H7 (cell line): ENCODE data around the gene ERN1. TPM values are rescaled to one million over a fixed set of nuclear protein-coding genes. Genes with fewer than 3 reads are reported as not detected.

ENCODE experiments used
- DNase-seq: peaks from one replicate; pipeline ENCODE4 v3.0.0; 2012
- H3K27me3 ChIP-seq: 2 replicates; pipeline ENCODE4 v1.6.0; 2011; ENCODE audit warnings: mild to moderate bottlenecking, low read length; ENCODE audit not compliant: control insufficient read depth, insufficient read depth
- H3K36me3 ChIP-seq: replicated peaks from 2 replicates; pipeline ENCODE4 v1.5.1; 2011; ENCODE audit warnings: low read length; ENCODE audit not compliant: control insufficient read depth, insufficient read depth
- H3K4me3 ChIP-seq: 2 replicates; pipeline ENCODE4 v1.5.1; 2011; ENCODE audit warnings: low read depth, mild to moderate bottlenecking, control low read depth, low read length, moderate library complexity; ENCODE audit not compliant: insufficient read depth
- total RNA-seq: library from RNA; depleted of rRNA; stranded (reverse); fragments of >200 nt; shearing (Covaris generic); gene quantifications from 2 replicates; pipeline ENCODE4 v1.2.3, GENCODE V29; 2014

Gene ERN1
- total RNA-seq, 1 experiment from 2014 or later = 1.8 TPM

GRCh38 chr17:64006361-64007088, 123.4 kb downstream of the ERN1 start:
- DNase-seq = no peak
- no peaks in the 10 kb centered on the region for H3K36me3 ChIP-seq
- H3K27me3 ChIP-seq = no peaks in the 10 kb centered on the region
- H3K4me3 ChIP-seq = no peak overlapping the region

DNA sequence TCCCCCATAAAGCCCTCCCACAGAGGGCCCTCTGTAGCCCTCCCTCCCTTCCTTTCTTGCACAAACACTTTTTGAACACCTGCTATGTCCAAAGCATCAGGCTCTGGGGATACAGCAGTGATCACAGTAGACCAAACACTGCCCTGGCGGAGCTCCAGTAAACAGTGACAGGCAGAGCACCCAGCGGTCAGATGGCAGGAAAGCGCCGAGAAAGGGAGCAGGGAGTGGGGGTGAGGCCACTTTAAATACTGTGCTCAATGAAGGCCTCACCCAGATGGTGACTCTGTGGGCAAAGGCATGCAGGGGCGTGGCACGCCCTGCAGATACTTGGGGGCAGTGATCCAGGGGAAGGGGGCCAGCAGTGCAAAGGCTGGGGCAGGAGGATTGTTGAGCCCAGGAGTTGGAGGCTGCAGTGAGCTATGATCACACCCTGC, 124.2 kb downstream of the ERN1 start:
- Histone ChIP-seq H3K36me3 (no peaks in the 10 kb centered on the region), H3K4me3 (no peak overlapping the region), H3K27me3 (no peaks in the 10 kb centered on the region)
- DNase-seq = peak; percentile 56

DNA sequence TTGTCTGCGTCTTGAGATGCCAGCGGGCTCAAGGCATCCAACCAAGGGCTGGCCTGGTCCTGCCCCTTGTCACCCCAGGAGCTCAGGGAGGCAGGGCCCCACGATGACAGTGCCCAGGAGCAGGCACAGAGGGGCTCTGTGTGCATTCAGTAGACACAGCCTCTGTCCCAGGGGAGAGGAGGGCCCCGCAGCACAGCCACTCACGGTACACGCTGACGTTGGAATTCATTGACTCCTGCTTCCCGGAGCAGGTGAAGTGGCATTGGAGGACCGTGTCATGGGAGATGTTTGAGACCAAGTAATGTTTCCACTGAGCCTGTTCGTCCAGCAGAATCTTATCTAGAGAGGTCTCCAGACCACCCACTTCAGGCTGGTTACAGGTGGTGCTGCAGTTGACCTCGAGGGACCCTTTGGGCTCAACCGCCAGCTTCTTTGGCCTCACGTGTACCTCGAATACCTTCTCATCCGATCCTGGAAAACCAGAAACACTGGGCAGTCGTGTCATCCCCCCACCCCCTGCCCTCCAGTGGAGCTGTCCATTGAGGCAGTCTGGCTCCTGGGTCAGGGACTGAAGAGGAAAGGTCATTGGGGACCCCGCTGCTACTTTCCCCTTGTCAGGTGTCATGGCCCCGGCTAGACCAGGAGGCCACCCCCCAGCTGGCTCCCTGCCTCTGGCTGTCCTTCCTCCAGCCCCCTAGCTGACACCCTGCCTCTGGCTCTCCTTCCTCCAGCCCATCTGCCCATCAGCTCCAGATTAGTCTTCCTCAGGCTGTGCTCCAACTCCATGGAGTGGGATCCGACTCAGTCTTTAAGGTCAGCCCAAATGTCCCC, 124.8 kb downstream of the ERN1 start:
- Histone ChIP-seq H3K36me3 (no peaks in the 10 kb centered on the region), H3K27me3 (no peaks in the 10 kb centered on the region), H3K4me3 (no peak overlapping the region)
- peak; percentile 38 for DNase-seq

DNA sequence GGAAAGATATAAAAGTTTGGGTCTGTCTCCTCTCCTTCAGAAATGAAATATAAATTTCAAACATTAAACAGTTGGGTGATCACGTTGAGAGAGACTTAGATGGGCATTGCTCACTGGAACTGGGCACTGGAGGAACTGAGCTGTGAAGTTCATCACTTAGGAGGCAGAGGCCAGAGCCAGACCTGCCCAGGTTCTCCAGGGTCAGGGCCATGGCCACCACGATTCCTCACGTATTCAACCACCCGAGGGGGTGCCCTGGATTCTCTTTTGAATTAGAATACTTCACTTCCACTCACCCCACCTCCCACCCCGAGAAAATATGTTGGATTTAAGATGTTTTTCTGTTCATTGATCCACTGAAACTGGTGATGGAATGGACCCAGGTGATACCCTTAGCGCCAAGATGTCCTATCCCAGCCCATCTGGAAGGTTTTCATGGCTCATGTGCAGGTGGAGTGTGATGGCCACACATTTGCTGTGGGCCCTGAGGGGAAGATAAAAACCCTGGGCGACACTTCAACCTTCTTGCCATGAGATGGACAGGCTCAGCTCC, 125.7 kb downstream of the ERN1 start:
- Histone ChIP-seq H3K27me3 (no peaks in the 10 kb centered on the region; the same call in 1 of the 2 replicates), H3K36me3 (no peaks in the 10 kb centered on the region), H3K4me3 (no peak overlapping the region)
- DNase-seq = no peak

DNA sequence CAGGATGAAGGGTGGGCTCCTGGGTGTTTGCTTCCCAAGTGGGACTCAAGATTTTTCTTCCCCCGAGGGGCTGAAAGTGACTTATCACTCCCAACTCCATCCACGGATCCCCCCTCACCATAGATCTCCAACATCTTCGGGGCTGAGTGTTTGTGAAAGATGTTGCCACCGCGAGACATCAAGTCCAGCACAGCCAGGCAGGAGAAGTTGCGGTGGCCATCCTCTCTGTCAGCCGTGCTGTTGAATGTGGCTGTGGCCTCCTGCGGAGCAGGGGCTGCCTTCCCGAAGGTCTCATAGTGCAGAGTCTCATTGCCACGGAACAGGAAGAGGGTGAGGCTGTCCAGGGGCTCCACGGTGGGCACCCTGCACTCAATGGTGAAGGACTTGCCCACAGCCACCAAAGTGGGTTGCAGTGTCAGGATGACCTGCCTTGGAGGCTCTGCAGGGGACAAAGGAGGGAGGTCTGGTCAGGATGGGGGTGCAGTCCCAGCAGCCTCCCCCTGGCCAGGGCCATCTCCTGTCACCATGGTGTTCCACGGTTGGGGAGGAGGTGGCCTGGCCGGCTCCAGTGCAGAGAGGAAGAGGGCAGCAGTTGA, 126.3 kb downstream of the ERN1 start:
- Histone ChIP-seq H3K27me3 (peaks cover 6% of the 10 kb centered on the region), H3K36me3 (no peaks in the 10 kb centered on the region), H3K4me3 (no peak overlapping the region)
- DNase-seq = peak; percentile 22

DNA sequence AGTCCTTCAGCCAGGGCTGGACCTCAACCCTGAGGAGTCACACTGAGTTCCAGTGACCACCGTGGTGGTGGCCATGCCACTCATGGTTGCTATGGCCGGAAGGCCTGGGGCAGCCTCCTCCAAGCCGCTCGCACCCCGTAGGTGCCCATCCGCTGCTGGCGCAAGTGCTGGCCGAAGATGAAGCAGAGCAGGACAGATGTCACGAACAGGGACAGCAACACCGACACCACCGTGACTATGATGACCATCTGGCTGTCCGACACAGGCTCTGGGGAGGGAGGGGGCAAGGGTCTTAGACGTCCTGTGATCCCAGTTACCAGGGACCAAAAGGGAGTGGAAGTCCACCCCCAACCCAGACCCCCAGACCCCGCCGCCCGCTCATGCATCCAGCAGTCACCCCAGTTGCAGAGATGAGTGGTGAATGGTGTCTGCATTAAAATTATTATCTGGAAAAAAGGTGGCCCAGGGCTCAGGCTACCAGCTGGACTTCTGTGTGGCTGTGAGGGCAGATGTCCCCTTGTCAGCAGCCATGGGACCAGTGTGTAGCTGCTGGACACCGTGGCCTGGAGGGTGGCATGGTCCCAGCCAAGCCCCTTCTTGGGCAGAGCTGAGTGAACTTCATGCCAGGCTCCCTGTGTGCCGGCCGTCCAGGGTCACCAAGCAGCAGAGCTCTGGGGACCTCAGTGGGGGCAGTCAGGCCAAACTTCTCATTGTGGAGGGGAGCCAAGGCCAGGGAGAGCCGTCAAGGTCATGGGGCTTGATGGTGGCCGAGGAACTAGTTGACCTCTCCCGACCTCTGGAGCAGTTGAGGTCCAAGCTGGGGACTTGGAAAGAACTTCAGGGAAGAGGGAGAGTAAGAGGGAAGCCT, 127.1 kb downstream of the ERN1 start:
- H3K36me3 ChIP-seq = no peaks in the 10 kb centered on the region
- H3K4me3 ChIP-seq = no peak overlapping the region
- H3K27me3 ChIP-seq = peaks cover 6% of the 10 kb centered on the region
- DNase-seq = no peak

GRCh38 chr17:64001763-64002529, 128.0 kb downstream of the ERN1 start:
- peak; percentile 63 for DNase-seq
- no peak overlapping the region for H3K4me3 ChIP-seq

DNA sequence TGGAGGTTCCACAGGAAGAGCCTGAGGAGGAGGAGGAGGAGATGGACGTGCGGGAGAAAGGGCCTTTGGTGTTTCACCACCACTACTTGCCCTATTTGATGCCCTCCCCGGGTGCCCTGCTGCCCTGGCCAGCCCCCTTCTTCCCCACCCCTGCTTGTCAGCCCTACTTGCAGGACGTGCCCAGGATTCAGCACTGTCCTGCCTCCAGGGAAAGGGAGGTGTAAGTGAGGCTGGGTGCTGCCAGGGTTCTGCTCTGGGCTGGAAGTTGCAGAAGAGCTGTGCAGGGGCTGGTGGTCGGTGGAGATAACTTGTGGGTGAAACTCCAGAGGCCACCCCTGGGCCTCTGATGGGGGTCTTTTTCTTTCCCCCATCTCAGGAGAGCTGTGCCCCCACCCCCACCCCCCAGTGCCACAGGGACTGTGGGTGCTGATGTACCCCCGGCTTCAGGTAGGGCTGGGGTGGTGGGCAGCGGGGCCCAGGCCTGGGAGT, 128.8 kb downstream of the ERN1 start:
- Histone ChIP-seq H3K4me3 (no peak overlapping the region), H3K27me3 (peaks cover 16% of the 10 kb centered on the region), H3K36me3 (no peaks in the 10 kb centered on the region)
- peak; percentile 34 for DNase-seq

More at GRCh38 chr17:64001763-64002529, 128.0 kb downstream of the ERN1 start:
- H3K27me3 ChIP-seq = peaks cover 15% of the 10 kb centered on the region
- H3K36me3 ChIP-seq = no peaks in the 10 kb centered on the region

DNA sequence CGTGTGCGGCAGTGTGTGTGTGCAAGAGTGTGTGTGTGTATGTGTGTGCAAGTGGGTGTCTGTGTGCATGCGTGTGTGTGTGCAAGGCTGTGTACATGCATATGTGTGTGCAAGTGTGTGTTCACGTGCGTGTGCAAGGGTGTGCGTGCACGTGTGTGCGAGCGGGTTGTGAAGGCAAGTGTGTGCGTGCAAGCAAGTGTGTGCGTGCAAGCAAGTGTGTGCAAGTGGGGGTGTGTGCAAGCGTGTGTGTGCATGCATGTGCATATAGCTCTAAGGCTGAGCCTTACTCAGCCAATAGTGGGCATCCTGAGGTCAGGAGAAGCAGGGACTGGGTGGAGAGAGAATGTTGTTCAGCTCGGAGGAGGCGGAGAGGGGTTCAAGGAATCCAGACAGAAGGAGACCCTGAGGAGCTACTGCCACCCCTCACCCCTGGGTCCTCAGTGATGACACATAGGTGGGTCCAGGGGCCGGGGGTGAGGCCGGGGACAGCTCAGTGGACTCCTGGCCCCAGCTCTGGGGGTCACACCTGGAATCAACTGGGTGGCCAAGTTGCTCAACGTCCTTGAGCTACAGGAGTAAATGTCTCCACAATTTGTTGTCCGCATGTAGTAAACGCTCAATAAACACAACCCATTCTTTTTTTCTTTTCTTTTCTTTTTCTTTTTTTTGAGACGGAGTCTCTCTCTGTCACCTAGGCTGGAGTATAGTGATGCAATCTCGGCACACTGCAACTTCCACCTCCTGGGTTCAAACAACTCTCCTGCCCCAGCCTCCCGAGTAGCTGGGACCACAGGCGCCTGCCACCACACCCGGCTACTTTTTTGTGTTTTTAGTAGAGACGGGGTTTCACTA, 130.0 kb downstream of the ERN1 start:
- Histone ChIP-seq H3K36me3 (no peaks in the 10 kb centered on the region), H3K4me3 (no peak overlapping the region), H3K27me3 (peaks cover 16% of the 10 kb centered on the region)
- peak; percentile 31 for DNase-seq

GRCh38 chr17:63998721-63999679, 130.9 kb downstream of the ERN1 start:
- DNase-seq = peak; percentile 82
- Histone ChIP-seq H3K4me3 (peak overlapping the region; percentile 71), H3K36me3 (no peaks in the 10 kb centered on the region), H3K27me3 (peaks cover 17% of the 10 kb centered on the region)

DNA sequence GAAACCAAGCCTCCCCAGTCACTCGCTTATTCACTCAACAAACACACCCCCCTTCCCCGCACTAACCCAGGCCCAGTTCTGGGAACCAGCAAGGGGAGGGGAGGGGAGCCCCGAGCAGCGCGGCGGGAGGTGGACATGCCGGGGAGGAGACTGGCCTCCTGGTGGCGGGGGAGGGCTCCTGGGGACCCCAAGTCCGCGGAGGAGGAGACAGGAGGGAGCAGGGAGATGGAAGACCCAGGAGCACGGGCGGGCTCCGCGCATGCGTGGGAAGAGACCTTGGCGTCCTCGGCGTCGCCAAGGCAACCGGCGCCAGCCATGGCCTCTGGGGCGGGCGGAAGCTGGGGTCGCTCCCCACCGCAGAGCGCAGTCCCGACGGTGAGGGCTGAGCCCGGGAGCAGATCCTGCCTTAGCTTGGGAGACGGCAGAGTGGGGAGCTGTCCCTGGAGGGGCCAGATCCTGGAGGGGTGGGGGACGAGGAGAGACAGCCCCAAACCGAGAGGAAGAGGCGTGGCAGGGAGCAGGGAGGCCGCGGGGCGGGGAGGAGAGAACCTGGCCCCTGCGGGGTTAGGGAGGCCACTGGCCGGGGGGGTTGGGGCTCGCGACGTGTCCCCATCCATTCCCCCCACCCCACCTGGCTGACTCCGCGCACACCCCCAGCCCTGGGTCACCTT, 131.8 kb downstream of the ERN1 start, which contains the start of gene PRR29:
TSS of gene PRR29 (plus strand) at position 302 of the 671 bp plus-strand sequence. CDS start at position 316, 14 bp downstream.
- Histone ChIP-seq H3K4me3 (peak within 1 kb of the TSS; percentile 71), H3K36me3 (no peaks in the 10 kb centered on the region), H3K27me3 (peaks cover 21% of the 10 kb centered on the region)
- peak; percentile 98 for DNase-seq
